IPS-15b (cell line): Measurements from ENCODE around the gene SELENOM.

Source experiments
- H3K27me3 ChIP-seq: one replicate; pipeline ENCODE4 v1.6.1; 2013; ENCODE audit warnings: low read length; ENCODE audit not compliant: control insufficient read depth, insufficient read depth
- H3K36me3 ChIP-seq: one replicate; pipeline ENCODE4 v1.6.1; 2013; ENCODE audit warnings: low read length; ENCODE audit not compliant: control insufficient read depth, insufficient read depth
- H3K4me1 ChIP-seq: one replicate; pipeline ENCODE4 v1.6.1; 2013; ENCODE audit warnings: mild to moderate bottlenecking, low read length; ENCODE audit not compliant: control insufficient read depth, insufficient read depth
- H3K4me3 ChIP-seq: one replicate; pipeline ENCODE4 v1.5.1; 2013; ENCODE audit warnings: low read depth, low read length
- H3K9ac ChIP-seq: one replicate; pipeline ENCODE4 v1.6.1; 2013; ENCODE audit warnings: low read depth, mild to moderate bottlenecking, low read length
- H3K9me3 ChIP-seq: one replicate; pipeline ENCODE4 v1.6.1; 2013; ENCODE audit warnings: mild to moderate bottlenecking, low read length; ENCODE audit not compliant: control insufficient read depth, insufficient read depth

Gene SELENOM, protein sequence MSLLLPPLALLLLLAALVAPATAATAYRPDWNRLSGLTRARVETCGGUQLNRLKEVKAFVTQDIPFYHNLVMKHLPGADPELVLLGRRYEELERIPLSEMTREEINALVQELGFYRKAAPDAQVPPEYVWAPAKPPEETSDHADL

DNA sequence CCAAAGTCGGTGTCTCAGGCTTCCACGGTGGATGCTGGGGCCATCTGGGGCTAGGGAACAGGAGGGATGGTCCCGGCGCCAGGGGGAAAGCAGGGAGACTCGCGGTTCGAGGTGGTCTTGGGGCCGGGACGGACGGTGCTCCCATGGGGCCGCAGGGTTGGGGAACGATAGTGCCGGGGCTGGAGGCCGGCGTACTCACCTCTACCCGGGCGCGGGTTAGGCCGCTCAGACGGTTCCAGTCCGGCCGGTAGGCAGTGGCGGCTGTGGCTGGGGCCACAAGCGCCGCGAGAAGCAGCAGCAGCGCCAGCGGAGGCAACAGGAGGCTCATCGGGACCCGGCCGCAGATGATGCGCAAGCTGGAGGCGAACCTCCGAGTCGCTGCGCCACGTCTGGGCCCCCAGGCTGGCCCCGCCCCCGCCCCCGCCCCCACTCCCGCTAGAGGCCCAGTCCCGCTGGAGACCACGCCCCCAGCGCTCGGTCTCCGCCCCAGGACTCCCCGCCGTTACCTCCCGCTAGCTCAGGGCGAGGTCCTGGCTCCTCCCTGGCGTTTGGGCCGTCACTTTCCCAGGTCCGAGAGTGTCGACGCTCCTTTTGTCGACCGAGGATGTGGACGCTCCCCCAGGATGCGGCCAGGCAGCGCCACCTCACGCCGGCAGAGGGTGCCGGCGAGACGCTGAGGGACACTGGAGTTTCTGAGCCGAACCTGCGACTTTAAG, at the start of gene SELENOM:
SELENOM (minus strand) TSS at position 391 of the 716 bp plus-strand sequence; CDS start at position 328, 63 bp downstream.
- peaks cover 20% of the 10 kb centered on the region for H3K27me3 ChIP-seq
- H3K9me3 ChIP-seq, result no peaks in the 10 kb centered on the region

DNA sequence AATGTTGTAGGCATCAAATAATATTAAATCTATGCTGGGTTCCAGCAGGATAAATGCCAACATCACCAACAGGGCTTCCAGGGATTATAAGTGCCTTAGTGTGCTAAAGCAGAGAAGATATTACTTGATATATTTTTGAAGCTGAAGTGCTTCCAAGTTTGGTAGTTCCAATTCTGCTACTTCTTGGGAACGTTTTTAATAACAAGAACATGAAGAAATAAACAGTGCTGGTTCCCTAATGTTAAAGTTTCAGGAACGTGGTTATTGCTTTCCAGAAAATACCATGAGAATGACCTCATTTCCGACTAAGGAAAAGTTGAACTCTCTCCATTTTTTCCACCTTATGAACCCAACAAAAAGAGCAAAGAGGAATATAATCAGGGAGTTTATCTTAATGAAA, 48.1 kb upstream of the SELENOM start:
- H3K36me3 ChIP-seq, result no peaks in the 10 kb centered on the region
- H3K9me3 ChIP-seq, result no peaks in the 10 kb centered on the region
- H3K27me3 ChIP-seq, result peaks cover 14% of the 10 kb centered on the region
- no peak overlapping the region for H3K9ac ChIP-seq
- H3K4me1 ChIP-seq, result no peaks in the 10 kb centered on the region
- H3K4me3 ChIP-seq, result no peak overlapping the region

More for the DNA sequence above, at the start of gene SELENOM:
- Histone ChIP-seq H3K4me3 (peak within 1 kb of the TSS; percentile 91), H3K4me1 (peaks cover 7% of the 10 kb centered on the region), H3K36me3 (no peaks in the 10 kb centered on the region), H3K9ac (peak within 1 kb of the TSS; percentile 76)

DNA sequence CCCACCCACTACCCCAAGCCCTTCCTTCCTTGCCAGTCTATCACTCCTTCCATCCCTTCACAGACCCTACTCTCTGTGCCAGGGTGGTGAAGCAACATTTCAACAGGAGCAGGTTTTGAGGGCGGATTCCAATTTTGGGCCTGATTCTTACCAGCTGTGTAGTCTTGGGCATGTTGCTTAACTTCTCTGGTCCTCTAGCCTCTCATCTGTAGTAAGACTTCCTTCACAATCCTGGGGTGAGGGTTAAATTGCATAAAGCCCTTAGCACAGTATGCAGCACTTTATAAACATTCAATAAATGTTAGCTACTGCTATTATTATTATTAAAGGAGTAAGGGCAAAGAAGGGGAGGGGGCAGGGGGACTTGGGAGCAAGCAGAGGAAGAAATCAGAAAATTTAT, 47.6 kb upstream of the SELENOM start:
- Histone ChIP-seq H3K27me3 (peaks cover 14% of the 10 kb centered on the region), H3K4me3 (no peak overlapping the region), H3K9me3 (no peaks in the 10 kb centered on the region), H3K4me1 (no peaks in the 10 kb centered on the region), H3K9ac (no peak overlapping the region), H3K36me3 (no peaks in the 10 kb centered on the region)

DNA sequence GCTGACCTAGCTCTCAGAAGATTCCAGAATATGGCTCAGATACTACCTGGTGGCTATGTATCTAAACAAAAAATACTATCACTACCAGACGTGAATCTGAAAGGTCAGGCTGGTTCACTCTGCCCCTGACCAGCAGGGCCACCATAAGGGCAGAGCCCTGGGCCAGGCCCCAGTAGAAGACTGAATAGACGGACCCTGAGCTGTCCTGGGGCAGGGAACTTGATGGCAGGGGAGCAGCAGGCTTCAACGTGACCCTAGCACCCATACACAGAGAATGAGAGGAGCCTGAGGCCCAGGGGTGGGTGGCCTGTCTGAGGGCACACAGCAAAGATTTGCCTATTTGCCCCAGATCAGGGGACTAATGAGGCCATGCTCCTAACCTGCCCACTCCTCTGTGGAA, 46.0 kb upstream of the SELENOM start:
- Histone ChIP-seq H3K9ac (no peak overlapping the region), H3K4me3 (no peak overlapping the region), H3K36me3 (no peaks in the 10 kb centered on the region), H3K27me3 (peaks cover 8% of the 10 kb centered on the region), H3K9me3 (no peaks in the 10 kb centered on the region), H3K4me1 (no peaks in the 10 kb centered on the region)

DNA sequence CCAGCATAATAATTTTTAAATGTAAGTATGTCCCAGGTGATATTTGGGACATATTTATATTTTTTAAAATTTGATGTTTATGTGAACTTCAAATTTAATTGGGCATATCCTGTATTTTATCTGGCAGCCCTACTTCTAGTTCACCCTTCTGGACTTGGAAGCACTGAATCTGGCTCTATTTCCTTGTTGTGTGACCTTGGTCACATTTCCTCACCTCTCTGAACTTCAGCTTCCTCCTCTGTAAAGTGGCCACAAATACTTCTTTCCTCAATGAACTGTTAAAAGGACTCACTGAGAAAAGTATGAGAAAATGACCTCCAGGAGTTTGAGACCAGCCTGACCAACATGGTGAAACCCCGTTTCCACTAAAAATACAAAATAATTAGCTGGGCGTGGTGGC, 44.5 kb upstream of the SELENOM start:
- no peaks in the 10 kb centered on the region for H3K36me3 ChIP-seq
- H3K27me3 ChIP-seq, result no peaks in the 10 kb centered on the region
- H3K4me1 ChIP-seq, result no peaks in the 10 kb centered on the region
- no peaks in the 10 kb centered on the region for H3K9me3 ChIP-seq
- H3K9ac ChIP-seq, result no peak overlapping the region
- no peak overlapping the region for H3K4me3 ChIP-seq

DNA sequence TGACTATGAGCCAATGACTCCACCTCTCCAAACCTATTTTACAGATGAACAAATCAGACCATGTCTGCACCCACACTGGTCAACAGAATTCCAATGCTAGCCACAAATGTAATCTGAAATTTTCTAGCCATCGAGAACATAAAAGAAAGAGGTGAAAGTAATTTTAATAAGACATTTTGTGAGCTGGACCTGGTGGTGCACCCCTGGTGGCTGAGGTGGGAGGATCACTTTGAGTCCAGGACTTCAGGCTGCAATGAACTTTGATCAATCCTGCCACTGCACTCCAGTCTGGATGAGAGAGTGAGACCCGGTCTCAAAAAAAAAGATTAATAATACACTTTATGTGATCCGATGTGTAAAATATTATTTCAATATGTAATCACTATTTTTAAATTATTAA, 43.2 kb upstream of the SELENOM start:
- H3K27me3 ChIP-seq, result no peaks in the 10 kb centered on the region
- H3K4me1 ChIP-seq, result no peaks in the 10 kb centered on the region
- H3K9ac ChIP-seq, result no peak overlapping the region
- no peaks in the 10 kb centered on the region for H3K36me3 ChIP-seq
- no peak overlapping the region for H3K4me3 ChIP-seq
- H3K9me3 ChIP-seq, result no peaks in the 10 kb centered on the region

DNA sequence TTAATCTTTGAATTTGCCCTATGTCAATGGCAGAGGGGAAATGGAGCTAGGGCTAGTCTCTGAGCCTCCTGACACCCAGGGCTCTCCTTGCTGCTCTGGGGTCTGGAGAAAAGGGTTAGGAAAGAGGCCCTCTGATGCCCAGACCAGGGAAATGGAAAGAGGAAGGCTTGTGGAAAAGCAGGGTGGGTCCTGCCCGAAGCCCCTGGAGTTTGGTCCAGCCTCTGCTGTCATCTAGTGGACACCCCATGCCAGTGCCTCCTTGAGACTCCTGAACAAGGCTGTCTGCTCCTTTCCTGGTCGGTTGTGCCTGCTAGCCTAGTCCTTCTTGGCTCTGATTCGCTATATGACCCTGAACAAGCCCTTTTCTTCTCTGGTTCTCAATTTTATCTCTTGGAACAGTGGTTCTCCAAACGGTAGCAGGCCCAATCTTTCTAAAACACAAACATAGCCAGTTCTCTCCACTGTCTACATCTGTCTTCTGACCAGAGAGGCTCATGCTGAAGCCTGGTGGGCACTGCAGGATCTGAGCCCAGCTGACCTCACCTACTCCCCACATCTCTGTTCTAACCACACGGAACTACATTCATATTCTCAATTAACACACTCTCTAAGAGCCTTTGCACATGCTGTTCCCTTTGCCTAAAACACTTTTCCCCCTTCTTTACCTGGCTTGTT, 41.7 kb upstream of the SELENOM start:
- Histone ChIP-seq H3K36me3 (no peaks in the 10 kb centered on the region), H3K4me3 (no peak overlapping the region), H3K4me1 (no peaks in the 10 kb centered on the region), H3K9me3 (no peaks in the 10 kb centered on the region), H3K9ac (no peak overlapping the region), H3K27me3 (no peaks in the 10 kb centered on the region)

DNA sequence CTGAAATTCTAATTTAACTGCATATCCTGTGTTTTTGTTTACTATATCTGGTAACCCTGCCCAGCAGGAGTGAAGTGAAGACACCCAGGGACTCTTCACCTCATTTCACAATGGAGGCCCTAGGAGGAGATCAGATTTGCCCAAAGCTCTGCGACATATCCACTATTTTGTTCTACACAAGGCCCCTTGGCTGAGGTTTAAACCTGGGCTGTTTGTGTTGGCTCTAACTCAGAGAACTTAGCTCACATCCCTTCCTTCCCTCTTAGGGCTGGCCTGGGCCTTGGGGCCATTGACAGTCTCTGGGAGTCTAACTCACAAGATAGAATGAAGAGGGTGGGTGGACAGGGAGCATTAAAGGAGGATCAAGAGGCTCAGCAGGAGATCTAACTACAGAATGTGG, 41.1 kb upstream of the SELENOM start:
- Histone ChIP-seq H3K36me3 (no peaks in the 10 kb centered on the region), H3K27me3 (no peaks in the 10 kb centered on the region), H3K9ac (no peak overlapping the region), H3K4me3 (no peak overlapping the region), H3K4me1 (no peaks in the 10 kb centered on the region), H3K9me3 (no peaks in the 10 kb centered on the region)

DNA sequence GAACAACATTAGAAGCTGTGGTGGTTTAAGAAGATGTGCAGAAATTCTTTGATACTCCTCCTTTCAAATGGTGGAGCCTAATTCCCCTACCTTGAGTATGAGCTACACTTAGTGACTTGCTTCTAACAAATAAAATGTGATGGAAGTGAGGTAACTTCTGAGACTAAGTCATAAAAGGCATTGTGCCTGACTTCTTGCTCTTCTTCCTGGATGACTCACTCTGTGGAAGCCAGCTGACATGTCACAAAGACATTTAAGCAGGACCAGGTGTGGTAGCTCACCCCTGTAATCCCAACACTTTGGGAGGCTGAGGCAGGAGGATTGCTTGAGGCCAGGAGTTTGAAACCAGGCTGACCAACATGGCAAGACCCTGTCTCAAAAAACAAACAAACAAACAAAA, 36.9 kb upstream of the SELENOM start:
- H3K9me3 ChIP-seq, result no peaks in the 10 kb centered on the region
- no peak overlapping the region for H3K9ac ChIP-seq
- no peaks in the 10 kb centered on the region for H3K36me3 ChIP-seq
- H3K4me3 ChIP-seq, result no peak overlapping the region
- no peaks in the 10 kb centered on the region for H3K27me3 ChIP-seq
- peaks cover 4% of the 10 kb centered on the region for H3K4me1 ChIP-seq

DNA sequence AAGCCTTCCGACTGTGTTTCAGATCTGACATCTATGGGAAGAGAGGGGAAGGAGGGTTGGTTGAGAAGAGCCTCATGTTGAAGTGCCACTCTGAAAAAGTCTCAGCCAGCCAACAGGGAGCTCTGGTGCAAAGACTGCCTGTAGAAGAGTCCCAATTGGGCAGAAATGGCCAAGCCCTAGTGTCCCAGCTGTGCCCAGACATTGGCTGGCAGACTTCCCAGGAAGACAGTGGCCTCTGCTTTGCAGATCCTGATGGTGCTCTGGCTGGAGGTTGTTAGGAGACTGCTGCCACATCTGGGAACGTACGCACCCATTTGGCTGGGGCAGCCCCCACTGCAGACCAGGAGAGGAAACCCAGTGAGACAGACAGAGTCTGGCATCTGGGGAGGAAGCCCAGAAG, 36.2 kb upstream of the SELENOM start:
- no peaks in the 10 kb centered on the region for H3K9me3 ChIP-seq
- H3K4me1 ChIP-seq, result peaks cover 4% of the 10 kb centered on the region
- H3K27me3 ChIP-seq, result no peaks in the 10 kb centered on the region
- no peaks in the 10 kb centered on the region for H3K36me3 ChIP-seq
- no peak overlapping the region for H3K4me3 ChIP-seq
- no peak overlapping the region for H3K9ac ChIP-seq

DNA sequence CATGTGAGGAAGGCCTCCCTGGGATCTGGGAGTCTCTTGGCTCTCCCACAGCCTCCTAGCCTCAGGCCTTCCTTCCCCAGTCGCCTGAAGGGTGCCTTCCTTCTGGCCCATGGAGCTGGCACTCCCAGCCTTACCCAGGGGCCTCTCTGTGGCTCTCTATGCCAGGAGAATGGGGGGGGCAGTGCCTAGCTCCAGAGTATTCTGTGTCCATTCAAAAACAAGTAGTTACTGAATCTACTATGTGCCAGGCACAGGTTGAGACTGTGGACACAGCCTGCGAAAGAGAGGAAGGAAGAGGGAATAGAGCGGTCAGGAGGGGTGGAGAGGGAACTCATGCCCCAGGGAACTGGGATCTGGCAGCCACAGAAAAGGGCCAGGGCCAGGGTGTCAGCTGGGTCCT, 35.7 kb upstream of the SELENOM start:
- Histone ChIP-seq H3K9ac (no peak overlapping the region), H3K4me3 (no peak overlapping the region), H3K36me3 (peaks cover 3% of the 10 kb centered on the region), H3K9me3 (no peaks in the 10 kb centered on the region), H3K27me3 (no peaks in the 10 kb centered on the region), H3K4me1 (peaks cover 4% of the 10 kb centered on the region)

DNA sequence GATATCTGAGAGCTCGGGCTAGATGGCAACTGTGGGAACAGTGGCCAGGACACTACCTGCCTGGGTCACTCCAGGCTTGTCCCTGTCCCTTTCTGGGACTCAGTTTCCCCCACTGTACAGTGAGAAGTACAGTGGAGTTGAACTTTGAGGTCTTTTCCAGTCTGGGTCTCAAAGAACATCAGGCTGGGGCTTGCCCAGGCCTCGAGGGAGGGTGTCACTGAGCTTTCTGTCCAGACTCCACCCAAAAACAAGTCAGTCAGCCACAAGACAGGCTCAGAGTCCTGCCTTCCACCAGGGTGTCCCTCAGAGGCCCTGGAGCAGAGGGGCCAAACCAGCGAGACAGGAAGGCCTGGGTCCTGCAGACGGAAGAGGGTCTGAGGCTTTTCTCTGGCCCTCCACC, 34.9 kb upstream of the SELENOM start:
- Histone ChIP-seq H3K27me3 (no peaks in the 10 kb centered on the region), H3K4me1 (peaks cover 4% of the 10 kb centered on the region), H3K36me3 (peaks cover 3% of the 10 kb centered on the region), H3K4me3 (no peak overlapping the region), H3K9me3 (no peaks in the 10 kb centered on the region), H3K9ac (no peak overlapping the region)
